ENCODE measurements around the gene YY1. TPM values are rescaled to one million over a fixed set of nuclear protein-coding genes. Genes with fewer than 3 reads are reported as not detected.
"Not testable (repeated sequence)": the region's sequence is repeated elsewhere in the genome, so short reads cannot be mapped to it uniquely, and the experiment has no call there.

The YY1 gene
- polyA plus RNA-seq, 1 donor: 66.4 TPM

- DNase-seq (ENCODE audit: low read depth): no peak
Measured at GRCh38 chr14:100243020-100243419, 4.1 kb downstream of the YY1 start.

GRCh38 chr14:100246809-100247428 lies 8.0 kb downstream of the YY1 start:
- no peak for DNase-seq (ENCODE audit: low read depth)

GRCh38 chr14:100250732-100251465 lies 12.0 kb downstream of the YY1 start:
- DNase-seq (ENCODE audit: low read depth): no peak

GRCh38 chr14:100252684-100253083 lies 13.7 kb downstream of the YY1 start:
- no peak for DNase-seq (ENCODE audit: low read depth)

GRCh38 chr14:100256339-100256895 lies 17.5 kb downstream of the YY1 start:
- no peak for DNase-seq (ENCODE audit: low read depth)

- no peak for DNase-seq (ENCODE audit: low read depth)
Measured at GRCh38 chr14:100261621-100262020, 22.7 kb downstream of the YY1 start.

GRCh38 chr14:100262545-100262944 lies 23.6 kb downstream of the YY1 start:
- no peak for DNase-seq (ENCODE audit: low read depth)

GRCh38 chr14:100263141-100263540 lies 24.2 kb downstream of the YY1 start:
- DNase-seq (ENCODE audit: low read depth): no peak

- DNase-seq (ENCODE audit: low read depth): no peak
Measured at GRCh38 chr14:100267990-100268389, 29.0 kb downstream of the YY1 start.

GRCh38 chr14:100268591-100269207 lies 29.8 kb downstream of the YY1 start:
- no peak for DNase-seq (ENCODE audit: low read depth)

- DNase-seq (ENCODE audit: low read depth): no peak
Measured at GRCh38 chr14:100271247-100271939, 32.4 kb downstream of the YY1 start.

- no peak for DNase-seq (ENCODE audit: low read depth)
Measured at GRCh38 chr14:100274250-100274649, 35.3 kb downstream of the YY1 start.

GRCh38 chr14:100275214-100275613 lies 36.3 kb downstream of the YY1 start:
- no peak for DNase-seq (ENCODE audit: low read depth)

GRCh38 chr14:100278702-100279101 lies 39.8 kb downstream of the YY1 start:
- DNase-seq (ENCODE audit: low read depth): no peak

- no peak for DNase-seq (ENCODE audit: low read depth)
Measured at GRCh38 chr14:100279133-100279532, 40.2 kb downstream of the YY1 start.

GRCh38 chr14:100279563-100279962 lies 40.6 kb downstream of the YY1 start:
- DNase-seq (ENCODE audit: low read depth): no peak

- DNase-seq (ENCODE audit: low read depth): no peak
Measured at GRCh38 chr14:100281286-100282082, 42.5 kb downstream of the YY1 start.

- no peak for DNase-seq (ENCODE audit: low read depth)
Measured at GRCh38 chr14:100282083-100282350, 43.1 kb downstream of the YY1 start.

GRCh38 chr14:100282766-100283419 lies 43.9 kb downstream of the YY1 start:
- no peak for DNase-seq (ENCODE audit: low read depth)

GRCh38 chr14:100283436-100283835 lies 44.5 kb downstream of the YY1 start:
- not testable (repeated sequence) for DNase-seq (ENCODE audit: low read depth)

Measured in forelimb muscle (tissue), 1 donor.